Putamen (tissue), 1 donor: ENCODE results near the gene SLC35B1.

Experiments used
- DNase-seq: peaks from one replicate; pipeline ENCODE4 v3.0.0-alpha.2; 2016; ENCODE audit warnings: low spot score

Gene SLC35B1

GRCh38 chr17:49670641-49671040 lies 37.1 kb downstream of the SLC35B1 start:
- DNase-seq = no peak

GRCh38 chr17:49670002-49670401 lies 37.8 kb downstream of the SLC35B1 start:
- no peak for DNase-seq

DNA sequence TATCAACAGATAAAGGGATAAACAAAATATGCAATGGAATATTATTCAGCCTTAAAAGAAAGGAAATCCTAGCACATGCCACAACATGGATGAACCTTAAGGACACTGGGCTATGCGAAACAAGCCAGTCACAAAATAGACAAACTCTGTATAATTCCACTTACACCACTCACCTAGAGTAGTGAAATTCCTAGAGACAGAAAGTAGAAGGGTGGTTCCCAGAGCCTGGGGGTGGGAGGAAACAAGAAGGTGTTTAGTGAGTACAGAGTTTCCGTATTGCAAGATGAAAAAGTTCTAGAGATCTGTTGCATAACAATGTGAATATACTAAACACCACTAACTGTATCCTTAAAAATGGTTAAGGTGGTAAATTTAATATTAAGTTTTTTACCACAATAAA lies 39.9 kb downstream of the SLC35B1 start:
- DNase-seq = no peak

DNA sequence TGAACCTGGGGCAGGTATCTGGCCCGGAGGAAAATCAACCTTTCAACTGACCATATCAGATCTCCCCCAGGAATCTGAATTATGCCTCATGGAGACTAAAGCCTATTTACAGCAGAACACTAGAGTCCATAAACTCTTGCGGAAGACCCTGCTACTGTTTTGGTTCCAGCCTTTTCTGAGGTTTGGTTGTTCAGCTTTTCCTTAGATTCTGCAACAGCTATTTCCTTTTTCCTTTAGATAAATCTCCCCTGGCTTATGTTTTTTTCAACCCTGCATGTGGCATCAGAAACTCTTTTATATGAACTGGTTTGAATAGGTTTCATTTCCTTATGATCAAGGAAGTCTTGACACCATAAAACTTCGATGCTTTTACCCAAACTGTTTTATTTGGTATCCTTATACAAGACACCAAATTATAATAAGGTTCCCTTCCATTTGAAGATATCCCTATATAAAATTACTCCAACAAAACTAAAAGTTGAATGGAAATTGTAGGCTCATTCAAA lies 43.0 kb downstream of the SLC35B1 start:
- no peak for DNase-seq

DNA sequence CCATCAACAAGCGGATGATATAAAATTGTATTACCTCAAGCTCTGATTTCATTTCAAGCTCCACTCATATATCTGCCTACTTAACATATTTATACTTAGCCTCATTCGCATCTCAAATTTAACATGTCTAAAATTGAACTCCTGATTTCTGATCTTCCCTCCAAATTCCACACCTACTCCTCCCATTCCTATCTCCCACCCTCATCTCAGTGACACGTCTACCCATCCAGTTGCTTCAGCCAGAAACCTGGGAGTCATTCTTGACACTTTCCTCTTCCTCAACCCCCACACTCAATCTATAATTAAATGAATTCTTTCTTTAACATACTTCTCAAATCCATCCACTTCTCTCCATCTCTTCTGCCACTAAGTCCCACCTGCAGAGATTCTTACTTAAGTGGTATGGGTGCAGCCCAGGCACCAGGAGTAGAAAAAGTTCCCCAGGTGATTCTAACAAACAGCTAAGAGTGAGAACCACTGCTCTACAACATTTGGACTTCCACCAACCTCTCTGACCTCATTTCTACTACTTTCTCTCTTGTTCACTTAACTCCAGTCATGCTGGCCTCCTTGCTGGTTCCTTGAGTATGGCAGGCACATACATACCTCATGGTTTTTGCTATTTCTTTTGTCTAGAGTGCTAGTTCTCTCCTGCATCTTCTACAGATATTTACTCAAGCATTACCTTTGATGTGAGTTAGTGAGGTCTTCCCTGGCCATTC lies 47.9 kb downstream of the SLC35B1 start:
- peak; percentile 52 for DNase-seq

GRCh38 chr17:49656247-49656646 lies 51.5 kb downstream of the SLC35B1 start:
- DNase-seq = no peak
